ENCODE results near the gene CTNND2. TPM values are rescaled to one million over a fixed set of nuclear protein-coding genes. Genes with fewer than 3 reads are reported as not detected.
"Not testable (repeated sequence)": the region's sequence is repeated elsewhere in the genome, so short reads cannot be mapped to it uniquely, and the experiment has no call there.

The CTNND2 gene
- total RNA-seq, 1 donor from 2014 or later = 10.1 TPM

GRCh38 chr5:11449217-11449616 is 455.0 kb downstream of the CTNND2 start:
- ATAC-seq (no peak), DNase-seq (ENCODE audit: low spot score) (no peak)
- intact Hi-C loops (cut with DNase I) = no loop called here

- DNase-seq (ENCODE audit: low spot score) (no peak), ATAC-seq (no peak)
- intact Hi-C loops (cut with DNase I) = no loop called here
Observed at GRCh38 chr5:11443831-11444230, 460.4 kb downstream of the CTNND2 start.

GRCh38 chr5:11432116-11432515 is 472.1 kb downstream of the CTNND2 start:
- no peak for DNase-seq (ENCODE audit: low spot score)
- ATAC-seq = no peak
- intact Hi-C loops (cut with DNase I) = no loop called here

GRCh38 chr5:11429254-11429653 is 475.0 kb downstream of the CTNND2 start:
- intact Hi-C loops (cut with DNase I) = no loop called here
- ATAC-seq = no peak
- no peak for DNase-seq (ENCODE audit: low spot score)

GRCh38 chr5:11427569-11427968 is 476.7 kb downstream of the CTNND2 start:
- DNase-seq (ENCODE audit: low spot score) (no peak), ATAC-seq (no peak)
- intact Hi-C loops (cut with DNase I) = no loop called here

GRCh38 chr5:11426442-11426841 is 477.8 kb downstream of the CTNND2 start:
- intact Hi-C loops (cut with DNase I) = no loop called here
- no peak for DNase-seq (ENCODE audit: low spot score)
- ATAC-seq = no peak

GRCh38 chr5:11422342-11422741 is 481.9 kb downstream of the CTNND2 start:
- ATAC-seq (no peak), DNase-seq (ENCODE audit: low spot score) (no peak)
- intact Hi-C loops (cut with DNase I) = no loop called here

- DNase-seq (ENCODE audit: low spot score) (no peak), ATAC-seq (no peak)
- intact Hi-C loops (cut with DNase I) = no loop called here
Observed at GRCh38 chr5:11420969-11421368, 483.3 kb downstream of the CTNND2 start.

- DNase-seq (ENCODE audit: low spot score) = no peak
- intact Hi-C loops (cut with DNase I) = no loop called here
- no peak for ATAC-seq
Observed at GRCh38 chr5:11415751-11416150, 488.5 kb downstream of the CTNND2 start.

GRCh38 chr5:11414732-11415131 is 489.5 kb downstream of the CTNND2 start:
- DNase-seq (ENCODE audit: low spot score); ATAC-seq; intact Hi-C loops (cut with DNase I): not testable (repeated sequence)

GRCh38 chr5:11411621-11412020 is 492.6 kb downstream of the CTNND2 start:
- DNase-seq (ENCODE audit: low spot score) (no peak), ATAC-seq (no peak)
- intact Hi-C loops (cut with DNase I) = no loop called here

- no peak for ATAC-seq
- intact Hi-C loops (cut with DNase I) = no loop called here
- DNase-seq (ENCODE audit: low spot score) = no peak
Observed at GRCh38 chr5:11407556-11408145, 496.6 kb downstream of the CTNND2 start.

- intact Hi-C loops (cut with DNase I) = no loop called here
- DNase-seq (ENCODE audit: low spot score) (no peak), ATAC-seq (no peak)
Observed at GRCh38 chr5:11400316-11400715, 503.9 kb downstream of the CTNND2 start.

- intact Hi-C loops (cut with DNase I) = no loop called here
- no peak for ATAC-seq
- no peak for DNase-seq (ENCODE audit: low spot score)
Observed at GRCh38 chr5:11398728-11399127, 505.5 kb downstream of the CTNND2 start.

- intact Hi-C loops (cut with DNase I) = no loop called here
Observed at GRCh38 chr5:11397549-11397948, 506.7 kb downstream of the CTNND2 start.

GRCh38 chr5:11396917-11397316 is 507.3 kb downstream of the CTNND2 start:
- ATAC-seq = no peak
- intact Hi-C loops (cut with DNase I) = no loop called here
- DNase-seq (ENCODE audit: low spot score) = no peak

More at GRCh38 chr5:11397549-11397948, 506.7 kb downstream of the CTNND2 start:
- ATAC-seq = no peak
- no peak for DNase-seq (ENCODE audit: low spot score)

GRCh38 chr5:11394933-11395332 is 509.3 kb downstream of the CTNND2 start:
- DNase-seq (ENCODE audit: low spot score) (no peak), ATAC-seq (peak; percentile 65)
- intact Hi-C loops (cut with DNase I) = no loop called here

- intact Hi-C loops (cut with DNase I) = no loop called here
- ATAC-seq (no peak), DNase-seq (ENCODE audit: low spot score) (no peak)
Observed at GRCh38 chr5:11390291-11390767, 513.9 kb downstream of the CTNND2 start.

GRCh38 chr5:11387382-11387781 is 516.9 kb downstream of the CTNND2 start:
- ATAC-seq (peak; percentile 61), DNase-seq (ENCODE audit: low spot score) (no peak)
- intact Hi-C loops (cut with DNase I) = no loop called here

- ATAC-seq (no peak), DNase-seq (ENCODE audit: low spot score) (no peak)
- intact Hi-C loops (cut with DNase I) = no loop called here
Observed at GRCh38 chr5:11386398-11386797, 517.8 kb downstream of the CTNND2 start.

GRCh38 chr5:11385901-11386293 is 518.3 kb downstream of the CTNND2 start:
- intact Hi-C loops (cut with DNase I) = no loop called here
- ATAC-seq (peak; percentile 20), DNase-seq (ENCODE audit: low spot score) (no peak)
